C4-2B (cell line): ENCODE measurements around the gene PRKG1.

ENCODE experiments used
- H3K27ac ChIP-seq: fragments of 450-650 bp; 2 replicates; pipeline ENCODE4 v1.5.1; 2017
- ZFX ChIP-seq: fragments of 450-650 bp; IDR thresholded peaks from 2 replicates; pipeline ENCODE4 v1.6.1; 2017
- TF ChIP-seq, protein P1 (sequence below): fragments of 450-650 bp; conservative IDR thresholded peaks from 2 replicates; pipeline ENCODE4 v1.5.1; 2017; ENCODE audit warnings: mild to moderate bottlenecking

The PRKG1 gene

DNA sequence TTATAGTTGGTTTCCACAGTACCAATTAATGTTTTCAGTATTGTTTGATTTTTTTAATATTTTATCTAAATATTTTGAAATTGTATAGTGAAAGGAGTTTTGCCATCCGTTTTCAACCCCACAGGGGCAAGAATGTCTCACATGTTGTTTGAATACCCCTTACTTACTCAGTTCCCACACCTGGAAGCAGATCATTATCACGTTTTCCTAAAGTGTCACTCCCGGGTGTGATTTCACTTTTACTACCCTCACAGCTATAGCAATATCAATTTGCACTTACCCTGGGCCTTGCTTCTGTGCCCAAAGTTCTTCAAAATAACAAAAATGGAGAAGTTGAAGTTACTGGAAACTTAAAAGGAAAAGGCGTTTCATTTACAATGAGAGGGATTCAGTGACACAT is 397.0 kb downstream of the PRKG1 start:
- TF ChIP-seq ZFX: no peak
- TF ChIP-seq, protein P1, sequence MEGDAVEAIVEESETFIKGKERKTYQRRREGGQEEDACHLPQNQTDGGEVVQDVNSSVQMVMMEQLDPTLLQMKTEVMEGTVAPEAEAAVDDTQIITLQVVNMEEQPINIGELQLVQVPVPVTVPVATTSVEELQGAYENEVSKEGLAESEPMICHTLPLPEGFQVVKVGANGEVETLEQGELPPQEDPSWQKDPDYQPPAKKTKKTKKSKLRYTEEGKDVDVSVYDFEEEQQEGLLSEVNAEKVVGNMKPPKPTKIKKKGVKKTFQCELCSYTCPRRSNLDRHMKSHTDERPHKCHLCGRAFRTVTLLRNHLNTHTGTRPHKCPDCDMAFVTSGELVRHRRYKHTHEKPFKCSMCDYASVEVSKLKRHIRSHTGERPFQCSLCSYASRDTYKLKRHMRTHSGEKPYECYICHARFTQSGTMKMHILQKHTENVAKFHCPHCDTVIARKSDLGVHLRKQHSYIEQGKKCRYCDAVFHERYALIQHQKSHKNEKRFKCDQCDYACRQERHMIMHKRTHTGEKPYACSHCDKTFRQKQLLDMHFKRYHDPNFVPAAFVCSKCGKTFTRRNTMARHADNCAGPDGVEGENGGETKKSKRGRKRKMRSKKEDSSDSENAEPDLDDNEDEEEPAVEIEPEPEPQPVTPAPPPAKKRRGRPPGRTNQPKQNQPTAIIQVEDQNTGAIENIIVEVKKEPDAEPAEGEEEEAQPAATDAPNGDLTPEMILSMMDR: no peak
- no peak overlapping the region for H3K27ac ChIP-seq

DNA sequence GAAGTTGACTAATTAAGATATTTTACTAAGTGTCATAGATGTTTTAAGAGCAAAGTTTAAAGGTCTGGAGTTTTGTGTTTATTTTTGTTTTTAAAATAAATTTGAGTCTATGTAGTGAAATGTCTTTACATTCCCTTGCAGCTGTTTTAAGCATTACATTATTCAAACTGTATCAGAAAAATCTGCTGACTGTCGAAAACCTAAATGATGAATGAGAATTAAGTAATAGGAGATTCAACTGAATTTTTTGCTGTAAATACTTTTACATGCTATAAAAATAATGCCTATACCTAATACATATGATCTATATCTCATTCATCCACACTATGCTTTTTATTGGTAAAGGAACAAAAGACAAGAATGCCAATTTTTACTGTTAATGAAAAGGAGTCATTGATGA is 397.9 kb downstream of the PRKG1 start:
- TF ChIP-seq, protein P1: no peak
- no peak for TF ChIP-seq ZFX
- no peak overlapping the region for H3K27ac ChIP-seq

DNA sequence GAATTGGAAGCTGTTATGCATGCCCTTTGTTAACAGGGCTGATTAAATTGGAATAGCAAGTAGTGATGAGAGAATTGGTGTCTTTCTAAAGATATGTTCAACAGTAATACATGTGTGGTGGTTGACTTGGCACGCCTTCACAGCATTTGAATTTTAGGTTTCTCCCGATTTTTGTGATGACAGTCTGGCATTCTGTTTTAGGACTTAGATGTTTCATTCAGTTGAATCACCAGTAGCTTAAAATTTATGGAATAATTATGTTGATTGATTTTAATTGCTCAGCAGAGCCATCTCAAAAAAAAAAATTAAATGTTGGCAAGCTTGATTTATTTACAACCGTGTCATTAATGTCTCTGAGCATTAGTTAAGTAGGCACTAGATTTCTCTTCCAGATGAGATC is 405.4 kb downstream of the PRKG1 start:
- TF ChIP-seq ZFX: no peak
- TF ChIP-seq, protein P1: no peak
- no peak overlapping the region for H3K27ac ChIP-seq

GRCh38 chr10:51485668-51486067 is 411.4 kb downstream of the PRKG1 start:
- TF ChIP-seq ZFX: no peak
- TF ChIP-seq, protein P1: no peak
- no peak overlapping the region for H3K27ac ChIP-seq

DNA sequence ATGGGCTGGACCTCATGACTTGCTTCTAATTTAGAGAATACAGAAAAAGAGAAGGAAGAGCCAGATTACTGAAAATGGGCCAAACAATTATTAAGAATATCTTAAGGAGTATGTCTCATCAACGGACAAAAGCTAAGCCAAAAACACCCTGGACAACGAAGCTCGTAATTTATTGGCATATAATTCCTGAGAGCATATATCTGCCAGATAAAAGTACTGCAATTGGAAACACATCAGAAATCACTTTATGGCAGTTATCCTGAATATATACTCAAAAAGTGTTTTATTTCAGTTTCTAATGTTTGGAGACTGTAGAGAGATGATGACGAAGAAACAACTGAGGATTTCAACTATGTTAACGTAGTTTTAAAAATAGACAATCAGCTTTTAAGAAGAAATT is 413.3 kb downstream of the PRKG1 start:
- no peak for TF ChIP-seq ZFX
- TF ChIP-seq, protein P1: no peak
- H3K27ac ChIP-seq: no peak overlapping the region

DNA sequence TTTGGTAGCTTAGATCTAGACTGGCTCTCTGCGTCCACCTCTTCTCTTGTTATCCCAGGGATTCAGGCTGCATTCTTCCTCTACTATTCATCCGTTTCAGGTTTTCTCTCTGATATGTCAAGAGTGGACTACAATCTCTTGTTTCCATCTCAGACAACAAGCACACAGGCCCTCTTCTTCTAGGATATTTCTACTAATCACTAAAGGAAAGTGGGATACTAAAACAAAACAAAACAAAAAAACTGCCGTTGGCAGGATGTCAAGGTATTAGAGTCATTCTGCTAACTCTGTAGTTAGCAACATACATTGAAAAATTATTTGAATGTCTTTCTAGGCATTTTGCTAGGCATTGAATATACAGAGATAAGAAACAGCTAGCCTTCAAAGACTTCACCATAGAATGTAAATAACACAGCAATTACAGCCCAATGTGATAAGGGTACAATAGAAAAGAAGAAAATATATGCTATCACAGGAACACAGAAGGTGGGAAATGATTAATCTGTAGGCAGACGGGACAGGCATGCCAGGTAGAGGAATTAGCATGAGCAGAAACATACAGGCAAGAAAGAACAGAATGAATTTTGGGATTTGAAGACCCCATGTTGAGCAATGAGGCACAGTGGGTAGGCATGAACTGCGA is 414.6 kb downstream of the PRKG1 start:
- TF ChIP-seq, protein P1: no peak
- TF ChIP-seq ZFX: no peak
- no peak overlapping the region for H3K27ac ChIP-seq

DNA sequence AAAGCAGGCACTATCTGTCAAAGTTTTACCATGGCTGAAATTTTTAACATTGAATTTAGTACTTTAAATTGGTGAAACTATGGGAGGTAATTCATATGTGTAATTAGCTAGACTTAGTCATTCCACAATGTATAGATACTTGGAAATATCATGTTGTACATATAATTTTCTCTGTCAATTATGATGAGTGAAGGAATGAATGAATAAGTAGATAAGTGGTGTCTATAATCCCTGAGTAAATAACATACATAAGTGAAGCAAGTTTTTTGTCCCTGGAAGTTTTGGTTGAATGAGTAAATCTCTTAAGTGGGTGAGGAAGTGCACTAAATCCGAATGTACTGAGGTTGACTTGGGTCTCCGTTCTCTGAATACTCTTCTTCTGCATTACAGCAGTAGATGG is 424.1 kb downstream of the PRKG1 start:
- TF ChIP-seq ZFX: no peak
- TF ChIP-seq, protein P1: no peak
- no peak overlapping the region for H3K27ac ChIP-seq
